ENCODE results near the gene POLRMT. TPM values are rescaled to one million over a fixed set of nuclear protein-coding genes. Genes with fewer than 3 reads are reported as not detected.
A peak's percentile ranks its signal among the peaks of the same experiment; 100 is the strongest.

Gene POLRMT
- total and polyA plus RNA-seq, 12 donors, result 26.3 to 371 (median 43.8) TPM

DNA sequence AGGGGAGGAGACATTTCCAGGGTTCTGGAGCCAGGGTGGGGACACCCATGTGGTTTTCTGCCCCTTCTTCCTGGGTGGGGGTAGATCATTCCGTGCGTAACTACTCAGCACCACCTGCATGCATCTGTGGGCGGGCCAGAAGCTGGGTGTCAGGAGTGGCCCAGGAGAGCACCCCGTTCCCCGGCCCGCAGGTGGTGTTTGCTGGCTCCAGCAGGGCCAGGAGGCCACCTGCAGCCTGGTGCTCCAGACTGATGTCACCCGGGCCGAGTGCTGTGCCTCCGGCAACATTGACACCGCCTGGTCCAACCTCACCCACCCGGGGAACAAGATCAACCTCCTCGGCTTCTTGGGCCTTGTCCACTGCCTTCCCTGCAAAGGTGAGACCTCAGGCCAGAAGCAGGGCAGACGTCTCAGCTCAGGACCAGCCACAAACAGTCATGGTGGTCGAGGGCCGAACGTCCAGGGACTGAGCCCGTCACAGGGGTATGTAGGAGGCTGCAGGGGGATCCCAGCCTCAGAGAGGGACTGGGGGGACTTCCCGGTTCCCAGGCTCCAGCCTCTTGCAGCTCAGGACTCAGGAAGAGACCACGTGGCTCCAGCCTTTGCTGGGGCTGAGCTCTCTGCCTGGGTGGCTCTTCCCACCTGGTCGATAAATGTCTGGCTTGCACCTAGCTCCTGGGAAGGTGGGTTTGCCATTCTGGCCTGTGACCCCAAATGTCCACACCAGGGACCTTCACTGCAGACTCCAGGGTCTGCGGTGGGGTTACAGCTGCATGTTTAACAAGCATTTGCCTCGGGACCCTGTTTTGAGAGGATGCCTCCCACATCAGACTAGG, 44.5 kb upstream of the POLRMT start:
- TF ChIP-seq, protein P1, sequence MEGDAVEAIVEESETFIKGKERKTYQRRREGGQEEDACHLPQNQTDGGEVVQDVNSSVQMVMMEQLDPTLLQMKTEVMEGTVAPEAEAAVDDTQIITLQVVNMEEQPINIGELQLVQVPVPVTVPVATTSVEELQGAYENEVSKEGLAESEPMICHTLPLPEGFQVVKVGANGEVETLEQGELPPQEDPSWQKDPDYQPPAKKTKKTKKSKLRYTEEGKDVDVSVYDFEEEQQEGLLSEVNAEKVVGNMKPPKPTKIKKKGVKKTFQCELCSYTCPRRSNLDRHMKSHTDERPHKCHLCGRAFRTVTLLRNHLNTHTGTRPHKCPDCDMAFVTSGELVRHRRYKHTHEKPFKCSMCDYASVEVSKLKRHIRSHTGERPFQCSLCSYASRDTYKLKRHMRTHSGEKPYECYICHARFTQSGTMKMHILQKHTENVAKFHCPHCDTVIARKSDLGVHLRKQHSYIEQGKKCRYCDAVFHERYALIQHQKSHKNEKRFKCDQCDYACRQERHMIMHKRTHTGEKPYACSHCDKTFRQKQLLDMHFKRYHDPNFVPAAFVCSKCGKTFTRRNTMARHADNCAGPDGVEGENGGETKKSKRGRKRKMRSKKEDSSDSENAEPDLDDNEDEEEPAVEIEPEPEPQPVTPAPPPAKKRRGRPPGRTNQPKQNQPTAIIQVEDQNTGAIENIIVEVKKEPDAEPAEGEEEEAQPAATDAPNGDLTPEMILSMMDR (IDR thresholded peaks at IDR 0.05), result no peak
- no peak for TF ChIP-seq POLR2A (IDR thresholded peaks at IDR 0.05)
- peak overlapping the region in 1 of 4 donors; percentile 43 for H3K4me3 ChIP-seq
- intact Hi-C loops (cut with DNase I), result no loop called here
- H3K4me1 ChIP-seq (replicated peaks in 1 of 2), result peaks cover 38 to 47% of the 10 kb centered on the region in 2 donors
- H3K9me3 ChIP-seq (replicated peaks in 1 of 3), result no peaks in the 10 kb centered on the region
- peak in 4 of 7 donors; percentile 41 to 58 (median 46) for DNase-seq
- WGBS, 4 donors, result 44 to 61% (median 48%) methylated on average over 5 to 22 of the region's 22 CpGs
- peak overlapping the region; percentile 48 to 98 (median 91) for H3K27ac ChIP-seq
- H3K36me3 ChIP-seq (replicated peaks in 1 of 2), result no peaks in the 10 kb centered on the region
- H3K27me3 ChIP-seq, result no peaks in the 10 kb centered on the region

DNA sequence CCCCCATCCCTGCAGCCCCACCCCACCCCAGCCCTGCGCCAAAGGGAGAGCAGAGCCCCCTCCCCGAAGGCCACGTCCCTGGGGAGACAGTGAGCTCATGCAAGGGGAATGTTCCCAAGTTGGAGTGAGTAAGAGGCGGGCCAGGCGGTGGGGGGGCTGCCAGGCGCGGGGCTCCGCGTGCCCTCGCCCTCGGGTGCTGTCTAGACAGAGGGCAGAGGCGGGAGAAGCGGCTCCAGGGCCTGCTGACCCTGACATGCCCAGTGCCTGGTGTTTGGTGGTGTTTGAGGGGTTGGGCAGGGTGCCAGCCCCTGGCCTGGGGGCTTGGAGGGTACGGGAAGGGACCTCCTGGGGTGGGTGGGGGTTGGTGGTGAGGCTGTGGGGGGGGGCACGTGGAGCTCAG, 43.9 kb upstream of the POLRMT start:
- Histone ChIP-seq H3K27ac (peak overlapping the region; percentile 68 to 98 (median 91)), H3K4me3 (peak overlapping the region in 2 of 4 donors; percentile 43 to 65), H3K4me1 (replicated peaks in 1 of 2) (peaks cover 38 to 47% of the 10 kb centered on the region in 2 donors), H3K36me3 (replicated peaks in 1 of 2) (no peaks in the 10 kb centered on the region), H3K9me3 (replicated peaks in 1 of 3) (no peaks in the 10 kb centered on the region), H3K27me3 (no peaks in the 10 kb centered on the region)
- peak in 1 of 2 donors; percentile 62 for TF ChIP-seq POLR2A (IDR thresholded peaks at IDR 0.05)
- TF ChIP-seq, protein P1 (IDR thresholded peaks at IDR 0.05), result no peak
- intact Hi-C loops (cut with DNase I), result no loop called here
- WGBS, 4 donors, result 6 to 19% (median 9%) methylated on average over 3 to 15 of the region's 15 CpGs
- DNase-seq, result peak; percentile 88 to 94 (median 93)

DNA sequence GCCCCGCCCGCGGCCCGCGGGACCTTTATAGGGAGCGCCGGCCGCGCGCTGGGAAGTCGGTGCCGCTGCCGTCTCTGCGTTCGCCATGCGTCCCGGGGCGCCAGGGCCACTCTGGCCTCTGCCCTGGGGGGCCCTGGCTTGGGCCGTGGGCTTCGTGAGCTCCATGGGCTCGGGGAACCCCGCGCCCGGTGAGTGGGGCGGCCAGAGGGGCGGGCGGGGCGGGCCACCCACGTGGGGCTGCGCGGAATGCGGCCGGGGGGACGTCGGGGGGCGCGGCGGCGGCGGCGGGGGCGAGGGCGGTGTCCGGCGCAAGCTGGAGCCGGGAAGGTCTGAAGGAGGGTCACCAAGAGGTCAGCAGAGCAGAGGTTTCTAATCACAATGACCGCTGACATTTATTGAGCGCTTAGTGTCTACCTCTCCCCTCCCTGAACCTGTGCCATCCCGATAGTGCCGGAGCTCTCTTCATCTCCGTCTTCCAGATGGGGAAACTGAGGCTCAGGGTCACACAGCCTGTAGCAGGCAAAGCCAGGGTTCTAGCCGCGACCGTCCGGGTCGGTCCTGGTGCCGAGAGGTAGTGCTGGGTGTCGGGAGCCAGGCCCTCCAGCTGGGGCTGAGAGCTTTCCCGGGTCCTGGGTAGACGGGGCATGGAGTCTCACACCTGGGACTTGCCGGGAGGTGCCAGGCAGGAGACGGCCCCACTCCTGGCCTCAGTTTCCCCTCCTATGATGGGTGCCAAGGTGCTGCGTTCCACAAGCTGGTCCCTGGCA, 43.2 kb upstream of the POLRMT start, which contains the start of gene FSTL3:
FSTL3 (plus strand) TSS at position 54 of the 767 bp plus-strand sequence; CDS start at position 86, 32 bp downstream.
- WGBS, 4 donors, result 0 to 7% (median 3%) methylated on average over 8 to 63 of the region's 63 CpGs
- H3K4me3 ChIP-seq, result peak within 1 kb of the TSS in 3 of 4 donors; percentile 13 to 65 (median 43)
- intact Hi-C loops (cut with DNase I), result no loop called here
- H3K27me3 ChIP-seq, result no peaks in the 10 kb centered on the region
- peak in 4 of 7 donors; percentile 44 to 59 (median 54) for DNase-seq
- no peaks in the 10 kb centered on the region for H3K9me3 ChIP-seq (replicated peaks in 1 of 3)
- TF ChIP-seq, protein P1 (IDR thresholded peaks at IDR 0.05), result no peak
- TF ChIP-seq POLR2A (IDR thresholded peaks at IDR 0.05), result peak; percentile 11 to 61
- H3K4me1 ChIP-seq (replicated peaks in 1 of 2), result peaks cover 38 to 47% of the 10 kb centered on the region in 2 donors
- peak within 1 kb of the TSS; percentile 68 to 98 (median 91) for H3K27ac ChIP-seq
- no peaks in the 10 kb centered on the region for H3K36me3 ChIP-seq (replicated peaks in 1 of 2)

DNA sequence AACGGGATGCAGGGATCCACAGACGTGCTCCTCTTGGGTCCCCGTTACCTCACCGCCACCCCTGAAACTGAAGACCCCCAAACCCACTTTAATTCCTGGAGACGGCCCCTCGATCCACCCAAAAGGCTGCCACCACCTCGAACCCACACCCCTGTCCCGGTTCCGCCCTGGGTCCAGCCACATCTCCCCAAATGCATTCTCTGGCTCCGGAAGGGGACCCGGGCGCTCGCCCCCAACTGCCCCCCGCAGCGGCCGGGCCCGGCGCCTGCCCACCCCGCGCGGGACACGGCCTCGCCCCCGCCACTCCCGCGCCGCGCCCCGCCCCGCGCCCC, 42.6 kb upstream of the POLRMT start:
- 3 to 28% (median 6%) methylated on average over 9 to 29 of the region's 31 CpGs for WGBS, 4 donors
- intact Hi-C loops (cut with DNase I), result no loop called here
- peak in 1 of 7 donors; percentile 18 for DNase-seq
- TF ChIP-seq, protein P1 (IDR thresholded peaks at IDR 0.05), result no peak
- TF ChIP-seq POLR2A (IDR thresholded peaks at IDR 0.05), result no peak
- Histone ChIP-seq H3K27me3 (no peaks in the 10 kb centered on the region), H3K27ac (peak overlapping the region in 3 of 5 donors; percentile 91 to 98 (median 97)), H3K4me1 (replicated peaks in 1 of 2) (peaks cover 38 to 47% of the 10 kb centered on the region in 2 donors), H3K9me3 (replicated peaks in 1 of 3) (no peaks in the 10 kb centered on the region), H3K4me3 (peak overlapping the region in 1 of 4 donors; percentile 43), H3K36me3 (replicated peaks in 1 of 2) (no peaks in the 10 kb centered on the region)

All from adrenal gland (tissue), 12 donors.